ENCODE data around the gene EHD1. TPM values are rescaled to one million over a fixed set of nuclear protein-coding genes. Genes with fewer than 3 reads are reported as not detected.

Gene EHD1
- total RNA-seq, 1 donor from 2014 or later, result 114 TPM

DNA sequence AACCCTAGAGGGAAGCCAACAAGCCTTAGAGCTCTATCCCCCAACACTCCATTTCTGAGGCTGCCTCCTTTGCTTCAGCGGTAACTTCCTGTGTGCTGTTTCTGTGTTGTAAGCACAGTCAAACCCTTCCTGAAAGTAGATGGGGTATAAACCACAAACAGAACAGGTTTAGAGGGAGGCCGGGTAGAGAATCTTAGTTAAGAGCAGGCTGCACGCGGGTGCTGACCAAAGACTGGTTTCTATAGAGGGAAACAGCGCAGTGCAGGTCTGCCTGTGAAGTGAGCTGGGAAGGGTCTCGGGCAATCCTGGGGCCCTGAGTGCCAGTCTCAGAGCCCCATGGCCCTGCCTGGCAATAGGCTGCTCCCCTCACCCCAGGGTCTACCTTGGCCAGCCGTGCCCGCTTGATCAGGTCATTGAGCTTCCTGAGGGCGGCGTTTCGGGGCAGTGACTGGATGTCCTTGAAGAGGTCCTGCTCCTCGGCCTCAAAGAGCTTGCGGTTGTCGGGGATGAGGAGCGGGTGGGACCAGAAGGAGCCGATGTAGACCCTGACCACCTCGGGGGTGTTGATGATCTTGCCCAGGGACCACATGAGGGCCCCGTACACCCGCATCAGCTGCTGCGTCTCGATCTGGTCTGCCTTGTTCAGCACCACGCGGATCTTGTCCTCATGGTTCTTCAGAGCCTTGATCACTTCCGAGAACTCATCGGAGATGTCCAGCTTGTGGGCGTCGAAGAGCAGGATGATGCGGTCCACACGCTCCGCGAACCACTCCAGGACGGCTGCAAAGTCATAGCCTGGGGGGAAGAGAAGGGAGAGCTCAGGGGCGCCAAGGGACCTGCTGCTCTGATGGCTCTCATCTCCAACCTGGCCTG, 18.6 kb downstream of the EHD1 start:
- no peak for DNase-seq
- Mint-ChIP-seq H3K9me3 (ENCODE audit: unreplicated experiment) (peaks cover 3% of the 10 kb centered on the region), H3K27ac (ENCODE audit: unreplicated experiment) (no peak overlapping the region), H3K4me1 (ENCODE audit: low read depth, unreplicated experiment) (peaks cover 12% of the 10 kb centered on the region), H3K36me3 (ENCODE audit: unreplicated experiment) (no peaks in the 10 kb centered on the region), H3K27me3 (ENCODE audit: unreplicated experiment) (no peaks in the 10 kb centered on the region), H3K4me3 (ENCODE audit: unreplicated experiment) (no peak overlapping the region)
- TF ChIP-seq, protein P1, sequence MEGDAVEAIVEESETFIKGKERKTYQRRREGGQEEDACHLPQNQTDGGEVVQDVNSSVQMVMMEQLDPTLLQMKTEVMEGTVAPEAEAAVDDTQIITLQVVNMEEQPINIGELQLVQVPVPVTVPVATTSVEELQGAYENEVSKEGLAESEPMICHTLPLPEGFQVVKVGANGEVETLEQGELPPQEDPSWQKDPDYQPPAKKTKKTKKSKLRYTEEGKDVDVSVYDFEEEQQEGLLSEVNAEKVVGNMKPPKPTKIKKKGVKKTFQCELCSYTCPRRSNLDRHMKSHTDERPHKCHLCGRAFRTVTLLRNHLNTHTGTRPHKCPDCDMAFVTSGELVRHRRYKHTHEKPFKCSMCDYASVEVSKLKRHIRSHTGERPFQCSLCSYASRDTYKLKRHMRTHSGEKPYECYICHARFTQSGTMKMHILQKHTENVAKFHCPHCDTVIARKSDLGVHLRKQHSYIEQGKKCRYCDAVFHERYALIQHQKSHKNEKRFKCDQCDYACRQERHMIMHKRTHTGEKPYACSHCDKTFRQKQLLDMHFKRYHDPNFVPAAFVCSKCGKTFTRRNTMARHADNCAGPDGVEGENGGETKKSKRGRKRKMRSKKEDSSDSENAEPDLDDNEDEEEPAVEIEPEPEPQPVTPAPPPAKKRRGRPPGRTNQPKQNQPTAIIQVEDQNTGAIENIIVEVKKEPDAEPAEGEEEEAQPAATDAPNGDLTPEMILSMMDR (IDR thresholded peaks at IDR 0.05; ENCODE audit: partially characterized antibody, unreplicated experiment), result no peak

DNA sequence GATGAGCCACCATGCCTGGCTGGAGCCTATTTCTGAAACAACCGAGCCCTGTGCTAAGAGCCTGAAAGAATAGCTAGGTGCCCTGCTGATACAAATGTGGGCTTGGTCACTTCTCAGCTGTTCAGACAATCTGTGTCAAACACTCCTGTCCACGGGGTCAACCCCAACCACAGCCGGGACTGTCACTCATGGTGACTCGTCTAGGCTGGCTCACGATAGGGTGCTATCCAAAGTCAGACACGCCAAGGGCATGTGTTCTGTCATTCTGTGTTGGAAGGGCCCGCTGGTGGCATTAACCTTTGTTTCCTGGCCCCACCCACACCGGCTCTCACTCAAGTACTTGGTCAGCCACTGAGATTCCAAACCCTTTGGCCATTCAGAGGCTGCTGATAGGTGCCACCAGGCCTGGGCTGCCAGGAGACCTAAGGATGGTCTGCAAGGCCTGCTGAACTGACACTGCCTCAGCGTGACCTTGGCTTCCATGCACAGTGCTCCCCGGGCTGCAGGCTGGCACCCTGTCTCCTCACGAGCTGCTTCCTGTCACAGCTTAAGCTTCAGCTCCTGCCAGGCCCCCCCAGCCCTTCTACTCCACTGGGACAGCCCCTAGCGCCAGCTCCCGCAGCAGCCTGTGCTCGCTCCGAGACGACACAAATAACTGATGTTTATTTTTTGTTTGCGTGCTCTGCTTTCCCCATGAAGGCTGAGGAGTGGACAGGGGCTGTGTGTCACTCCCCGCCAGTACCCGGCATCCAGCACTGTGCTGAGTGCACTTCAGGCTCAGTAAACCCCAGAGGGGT, 19.8 kb downstream of the EHD1 start:
- no peaks in the 10 kb centered on the region for H3K27me3 Mint-ChIP-seq (ENCODE audit: unreplicated experiment)
- H3K4me3 Mint-ChIP-seq (ENCODE audit: unreplicated experiment), result no peak overlapping the region
- TF ChIP-seq, protein P1 (IDR thresholded peaks at IDR 0.05; ENCODE audit: partially characterized antibody, unreplicated experiment), result no peak
- DNase-seq, result no peak
- H3K4me1 Mint-ChIP-seq (ENCODE audit: low read depth, unreplicated experiment), result peaks cover 11% of the 10 kb centered on the region
- H3K36me3 Mint-ChIP-seq (ENCODE audit: unreplicated experiment), result no peaks in the 10 kb centered on the region
- H3K27ac Mint-ChIP-seq (ENCODE audit: unreplicated experiment), result no peak overlapping the region
- peaks cover 4% of the 10 kb centered on the region for H3K9me3 Mint-ChIP-seq (ENCODE audit: unreplicated experiment)

DNA sequence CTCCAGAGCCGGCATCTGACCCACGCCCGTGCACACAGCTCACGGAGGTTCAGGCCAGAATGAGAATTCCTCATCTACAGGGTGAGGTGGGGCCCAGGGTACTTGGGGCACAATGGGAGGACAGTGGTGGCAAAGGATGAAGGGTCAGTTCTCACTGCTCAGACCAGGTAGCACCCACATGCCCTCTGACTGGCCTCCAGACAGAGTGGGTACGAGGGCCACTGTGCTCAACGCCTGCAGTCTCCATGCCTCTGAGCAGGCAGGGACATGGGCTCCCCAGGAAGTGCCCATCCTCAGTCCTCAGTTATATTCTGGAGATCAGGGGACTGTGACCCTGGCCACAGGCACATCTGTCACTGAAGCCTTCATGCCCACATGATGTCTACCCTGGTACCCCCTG, 20.9 kb downstream of the EHD1 start:
- Mint-ChIP-seq H3K9me3 (ENCODE audit: unreplicated experiment) (peaks cover 4% of the 10 kb centered on the region), H3K4me3 (ENCODE audit: unreplicated experiment) (no peak overlapping the region), H3K27me3 (ENCODE audit: unreplicated experiment) (no peaks in the 10 kb centered on the region), H3K27ac (ENCODE audit: unreplicated experiment) (no peak overlapping the region), H3K4me1 (ENCODE audit: low read depth, unreplicated experiment) (peaks cover 6% of the 10 kb centered on the region), H3K36me3 (ENCODE audit: unreplicated experiment) (no peaks in the 10 kb centered on the region)
- no peak for DNase-seq
- TF ChIP-seq, protein P1 (IDR thresholded peaks at IDR 0.05; ENCODE audit: partially characterized antibody, unreplicated experiment), result no peak

DNA sequence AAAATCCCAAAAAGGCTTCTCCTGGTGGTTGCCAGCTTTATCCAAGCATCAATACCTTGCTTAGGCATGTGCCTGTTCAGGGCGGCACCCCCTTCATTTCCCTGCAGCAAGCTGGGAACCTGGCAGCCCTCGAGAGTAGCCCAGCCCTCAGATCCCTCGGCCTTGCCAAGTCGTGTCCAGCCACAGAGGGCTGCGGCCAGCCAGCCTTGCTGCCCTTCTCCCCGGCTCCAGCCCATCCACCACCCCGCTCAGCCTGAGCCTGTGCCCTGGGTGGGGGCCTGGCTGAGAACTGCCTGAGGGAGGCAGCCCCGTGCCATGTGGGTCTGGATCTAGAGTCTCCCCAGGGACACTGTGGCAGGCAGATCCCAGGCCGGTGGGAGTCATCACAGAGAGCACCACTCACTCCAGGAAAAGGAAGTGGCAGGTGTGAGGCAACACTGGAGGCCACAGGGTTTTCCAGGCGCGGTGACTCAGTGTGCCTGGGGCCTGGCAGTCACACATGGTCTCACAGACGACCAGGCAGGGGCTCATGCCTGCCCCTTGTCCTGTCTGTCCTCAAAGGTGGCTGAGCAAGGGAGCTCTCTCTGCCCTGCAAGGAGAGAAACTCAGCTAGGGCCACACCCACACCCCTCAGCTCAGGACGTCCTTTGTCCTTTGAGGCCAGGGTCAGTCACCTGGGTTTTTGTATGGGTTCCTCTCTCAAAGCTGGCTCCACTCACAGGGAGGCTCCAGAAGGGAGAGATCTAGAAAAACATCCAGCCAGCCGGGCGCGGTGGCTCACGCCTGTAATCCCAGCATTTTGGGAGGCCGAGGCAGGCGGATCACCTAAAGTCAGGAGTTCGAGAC, 21.8 kb downstream of the EHD1 start:
- Mint-ChIP-seq H3K4me1 (ENCODE audit: low read depth, unreplicated experiment) (peaks cover 6% of the 10 kb centered on the region), H3K36me3 (ENCODE audit: unreplicated experiment) (no peaks in the 10 kb centered on the region), H3K4me3 (ENCODE audit: unreplicated experiment) (no peak overlapping the region), H3K9me3 (ENCODE audit: unreplicated experiment) (peaks cover 4% of the 10 kb centered on the region), H3K27me3 (ENCODE audit: unreplicated experiment) (no peaks in the 10 kb centered on the region), H3K27ac (ENCODE audit: unreplicated experiment) (no peak overlapping the region)
- TF ChIP-seq, protein P1 (IDR thresholded peaks at IDR 0.05; ENCODE audit: partially characterized antibody, unreplicated experiment), result no peak
- no peak for DNase-seq
